ENCODE measurements around the gene MVD. TPM values are rescaled to one million over a fixed set of nuclear protein-coding genes. Genes with fewer than 3 reads are reported as not detected.

MVD gene
- total RNA-seq, 4 donors from 2014 or later = 36.8 to 107 (median 60.6) TPM

DNA sequence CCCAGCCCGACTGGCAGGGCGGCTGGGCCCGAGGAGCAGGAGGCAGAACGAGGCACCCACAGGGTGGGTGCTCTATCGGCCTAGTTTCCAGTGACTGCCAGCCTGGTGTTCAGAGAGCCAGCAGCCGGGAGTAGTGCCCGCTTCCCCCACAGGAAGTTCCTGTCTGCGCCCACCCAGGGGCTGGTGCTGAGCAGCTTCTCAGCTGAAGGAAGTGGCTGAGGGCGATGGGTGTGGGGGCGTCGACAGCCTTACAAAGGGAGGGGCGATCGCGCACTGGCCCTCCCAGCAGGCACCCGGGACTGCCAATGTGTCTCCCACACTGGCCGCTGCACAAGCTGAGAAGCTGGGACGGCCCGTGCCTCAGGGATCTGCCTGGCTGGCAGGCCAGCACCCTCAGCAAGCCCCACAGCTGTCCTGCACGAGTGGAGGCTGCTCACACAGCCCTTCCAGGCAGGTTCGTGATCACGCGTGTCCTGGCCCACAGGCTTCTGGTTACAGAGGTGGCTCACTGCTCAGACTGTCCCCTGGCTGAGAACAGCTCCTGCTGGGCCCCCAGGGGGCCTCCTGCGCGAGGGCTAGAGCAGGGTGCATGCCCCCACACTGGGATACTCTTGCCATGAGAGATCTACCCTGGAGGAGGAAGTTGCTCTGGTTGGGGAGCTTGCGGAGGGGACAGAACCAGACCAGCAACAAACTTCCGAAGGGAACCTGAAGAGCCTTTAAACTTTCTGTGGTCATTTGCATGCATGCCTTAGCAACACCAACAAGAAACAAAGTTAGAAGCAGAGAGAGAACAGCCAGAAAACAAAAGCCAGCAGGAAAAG is 40.8 kb upstream of the MVD start:
- DNase-seq = peak in 2 of 3 donors; percentile 86 to 87
- peaks cover 0 to 14% (median 0%) of the 10 kb centered on the region in 3 donors for H3K36me3 ChIP-seq
- H3K27ac ChIP-seq = peak overlapping the region; percentile 90 to 99 (median 90)
- no peaks in the 10 kb centered on the region for H3K9me3 ChIP-seq
- H3K4me1 ChIP-seq = peaks cover 0 to 67% (median 27%) of the 10 kb centered on the region in 4 donors
- TF ChIP-seq, protein P1, sequence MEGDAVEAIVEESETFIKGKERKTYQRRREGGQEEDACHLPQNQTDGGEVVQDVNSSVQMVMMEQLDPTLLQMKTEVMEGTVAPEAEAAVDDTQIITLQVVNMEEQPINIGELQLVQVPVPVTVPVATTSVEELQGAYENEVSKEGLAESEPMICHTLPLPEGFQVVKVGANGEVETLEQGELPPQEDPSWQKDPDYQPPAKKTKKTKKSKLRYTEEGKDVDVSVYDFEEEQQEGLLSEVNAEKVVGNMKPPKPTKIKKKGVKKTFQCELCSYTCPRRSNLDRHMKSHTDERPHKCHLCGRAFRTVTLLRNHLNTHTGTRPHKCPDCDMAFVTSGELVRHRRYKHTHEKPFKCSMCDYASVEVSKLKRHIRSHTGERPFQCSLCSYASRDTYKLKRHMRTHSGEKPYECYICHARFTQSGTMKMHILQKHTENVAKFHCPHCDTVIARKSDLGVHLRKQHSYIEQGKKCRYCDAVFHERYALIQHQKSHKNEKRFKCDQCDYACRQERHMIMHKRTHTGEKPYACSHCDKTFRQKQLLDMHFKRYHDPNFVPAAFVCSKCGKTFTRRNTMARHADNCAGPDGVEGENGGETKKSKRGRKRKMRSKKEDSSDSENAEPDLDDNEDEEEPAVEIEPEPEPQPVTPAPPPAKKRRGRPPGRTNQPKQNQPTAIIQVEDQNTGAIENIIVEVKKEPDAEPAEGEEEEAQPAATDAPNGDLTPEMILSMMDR (IDR thresholded peaks at IDR 0.05) = no peak
- no peak for TF ChIP-seq POLR2A (IDR thresholded peaks at IDR 0.05)
- no peaks in the 10 kb centered on the region for H3K27me3 ChIP-seq
- H3K4me3 ChIP-seq = peak overlapping the region; percentile 7 to 100 (median 58)

DNA sequence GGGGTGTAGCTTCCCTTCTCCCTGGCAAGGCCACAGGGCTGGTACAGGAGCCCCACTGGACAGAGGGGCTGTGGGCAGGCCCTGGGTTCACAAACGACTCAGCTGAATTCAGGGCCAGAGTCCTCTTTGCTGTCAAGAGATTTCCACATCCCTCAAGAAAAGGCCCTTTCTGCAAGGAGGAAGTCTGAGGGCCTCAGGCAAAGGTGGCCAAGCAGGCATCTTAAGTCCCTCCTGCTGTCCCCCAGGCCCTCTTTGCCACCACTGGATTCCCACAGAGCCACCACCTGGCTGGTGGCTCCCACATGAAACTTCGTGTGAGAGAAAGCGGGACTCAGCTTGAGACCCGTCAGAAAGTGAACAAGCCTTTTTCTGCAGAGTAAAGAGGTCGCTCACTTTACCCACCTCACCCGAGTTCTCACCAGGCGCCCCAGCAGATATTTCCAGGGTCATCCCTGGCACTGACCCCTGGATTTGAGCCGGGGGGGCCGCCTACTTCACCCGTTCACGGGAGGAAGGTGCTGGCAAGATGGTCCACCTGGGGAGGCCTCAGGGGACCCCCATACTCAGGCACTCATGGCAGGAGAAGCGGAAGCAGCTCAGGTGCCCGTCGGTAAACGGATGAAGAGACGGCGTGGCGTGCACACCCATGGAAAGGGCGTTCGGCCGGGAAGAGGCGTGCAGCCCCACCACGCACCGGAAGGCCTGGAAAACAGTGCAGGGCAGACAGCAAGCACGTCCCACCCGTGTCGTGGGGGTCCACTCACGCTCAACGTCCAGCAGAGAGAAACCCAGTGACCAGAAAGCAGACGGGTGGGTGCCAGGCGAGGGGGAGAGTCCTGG is 39.7 kb upstream of the MVD start:
- no peak for DNase-seq
- no peak for TF ChIP-seq POLR2A (IDR thresholded peaks at IDR 0.05)
- TF ChIP-seq, protein P1 (IDR thresholded peaks at IDR 0.05) = no peak
- Histone ChIP-seq H3K27me3 (no peaks in the 10 kb centered on the region), H3K9me3 (no peaks in the 10 kb centered on the region), H3K4me3 (peak overlapping the region; percentile 7 to 100 (median 58)), H3K27ac (peak overlapping the region; percentile 90 to 99 (median 90)), H3K4me1 (peaks cover 0 to 75% (median 27%) of the 10 kb centered on the region in 4 donors), H3K36me3 (peaks cover 0 to 25% (median 0%) of the 10 kb centered on the region in 3 donors)

DNA sequence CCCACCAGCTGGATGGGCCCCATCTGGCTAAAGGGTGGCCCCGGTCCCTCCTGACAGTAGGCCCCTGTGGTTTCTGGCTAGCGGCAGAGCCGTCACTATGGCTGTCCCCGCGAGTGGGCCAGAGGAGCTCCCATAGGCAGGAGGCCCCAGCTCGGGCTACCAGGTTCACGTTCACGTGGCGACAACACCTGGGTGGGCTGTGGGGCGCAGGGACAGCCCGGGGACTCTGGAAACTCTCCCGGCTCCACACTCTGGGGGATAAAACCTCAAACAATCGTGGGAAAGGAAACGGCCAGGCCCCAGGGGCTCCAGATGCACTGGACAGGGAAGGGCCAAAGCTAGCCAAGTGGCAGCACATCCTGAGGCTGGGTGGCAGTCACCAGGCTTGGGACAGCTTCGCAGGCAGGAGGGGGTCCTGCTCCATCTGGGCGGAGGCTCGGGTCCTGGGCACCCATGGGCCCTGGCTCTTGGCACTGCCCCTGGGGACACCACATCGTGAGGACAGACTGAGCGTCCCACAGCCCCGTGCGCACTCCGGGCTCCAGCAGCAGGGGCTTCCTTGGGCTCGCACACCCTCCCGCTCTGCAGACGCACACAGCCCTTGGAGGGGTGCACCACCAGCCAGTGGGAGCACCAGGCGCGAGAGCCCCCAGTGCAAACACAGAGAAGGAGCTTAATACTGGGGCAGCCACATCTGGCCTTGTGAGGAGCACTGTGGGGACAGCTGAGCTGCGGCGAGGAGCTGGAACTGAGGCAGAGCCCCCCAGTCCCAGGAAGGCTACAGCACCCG is 38.9 kb upstream of the MVD start:
- peak in 1 of 3 donors; percentile 28 for DNase-seq
- TF ChIP-seq, protein P1 (IDR thresholded peaks at IDR 0.05) = no peak
- TF ChIP-seq POLR2A (IDR thresholded peaks at IDR 0.05) = no peak
- H3K27me3 ChIP-seq = no peaks in the 10 kb centered on the region
- peaks cover 0 to 67% (median 23%) of the 10 kb centered on the region in 4 donors for H3K4me1 ChIP-seq
- peaks cover 0 to 33% (median 0%) of the 10 kb centered on the region in 3 donors for H3K36me3 ChIP-seq
- H3K4me3 ChIP-seq = peak overlapping the region; percentile 9 to 100 (median 59)
- H3K27ac ChIP-seq = peak overlapping the region; percentile 90 to 99 (median 90)
- H3K9me3 ChIP-seq = no peaks in the 10 kb centered on the region

DNA sequence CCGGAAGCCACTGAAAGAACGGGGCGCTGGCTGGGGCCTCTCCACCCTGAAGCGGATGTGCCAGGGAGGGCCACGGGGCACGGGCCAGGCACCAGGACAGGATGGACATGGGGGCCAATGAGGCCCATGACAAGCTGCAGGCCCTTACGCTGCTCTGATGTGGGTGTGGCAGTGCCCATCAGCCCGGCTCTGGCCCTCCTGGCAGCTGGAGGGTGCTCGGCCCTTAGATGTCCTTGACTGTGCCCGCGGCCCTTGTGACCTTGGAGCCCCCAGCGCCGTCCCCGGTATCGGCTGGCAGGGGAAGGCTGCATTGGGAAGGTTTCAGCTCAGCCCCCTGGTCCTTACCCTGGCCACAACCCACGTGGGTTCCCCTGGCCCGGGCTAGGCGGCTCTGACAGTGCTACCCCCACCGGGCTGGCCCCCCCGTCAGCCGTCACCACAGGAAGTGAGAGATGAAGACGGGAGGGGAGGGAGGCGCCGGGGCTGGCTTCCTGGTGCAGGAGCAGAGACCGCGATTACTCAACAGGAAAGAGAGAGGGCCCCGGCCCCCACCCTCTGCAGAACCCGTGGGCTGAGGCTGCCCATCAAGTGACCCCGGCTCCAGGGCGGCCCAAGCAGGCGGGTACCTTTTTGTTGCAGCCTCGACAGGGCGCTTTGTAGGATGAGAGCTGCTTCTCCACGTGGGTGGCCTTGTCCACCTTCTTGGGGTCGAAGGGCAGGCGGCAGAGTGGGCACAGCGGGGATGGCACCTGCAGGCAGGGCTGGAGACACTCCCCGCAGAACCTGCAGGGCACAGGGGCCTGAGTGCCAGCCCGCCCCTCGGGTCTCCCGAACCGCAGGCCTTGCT is 38.0 kb upstream of the MVD start:
- DNase-seq = peak; percentile 78 to 99 (median 98)
- Histone ChIP-seq H3K36me3 (peaks cover 0 to 38% (median 0%) of the 10 kb centered on the region in 3 donors), H3K27me3 (no peaks in the 10 kb centered on the region), H3K4me3 (peak overlapping the region; percentile 19 to 99 (median 40)), H3K9me3 (no peaks in the 10 kb centered on the region), H3K4me1 (peaks cover 0 to 62% (median 22%) of the 10 kb centered on the region in 4 donors), H3K27ac (peak overlapping the region; percentile 90 to 99 (median 90))
- no peak for TF ChIP-seq POLR2A (IDR thresholded peaks at IDR 0.05)
- TF ChIP-seq, protein P1 (IDR thresholded peaks at IDR 0.05) = no peak
